ENCODE results near the gene MYRFL.

Gene MYRFL

GRCh38 chr12:69901221-69901905 lies 76.3 kb downstream of the MYRFL start:
- DNase-seq (ENCODE audit: low read depth), result no peak
- no peak overlapping the region for H3K4me3 ChIP-seq (ENCODE audit: low read depth, low read length)
- no peak for TF ChIP-seq CTCF (IDR thresholded peaks at IDR 0.05; ENCODE audit: low read depth, low read length, missing control alignments)

- no peak for DNase-seq (ENCODE audit: low read depth)
- no peak overlapping the region for H3K4me3 ChIP-seq (ENCODE audit: low read depth, low read length)
- TF ChIP-seq CTCF (IDR thresholded peaks at IDR 0.05; ENCODE audit: low read depth, low read length, missing control alignments), result no peak
Observed at GRCh38 chr12:69903548-69903947, 78.5 kb downstream of the MYRFL start.

- no peak for TF ChIP-seq CTCF (IDR thresholded peaks at IDR 0.05; ENCODE audit: low read depth, low read length, missing control alignments)
- no peak overlapping the region for H3K4me3 ChIP-seq (ENCODE audit: low read depth, low read length)
Observed at GRCh38 chr12:69904777-69905176, 79.8 kb downstream of the MYRFL start.

GRCh38 chr12:69905801-69906200 lies 80.8 kb downstream of the MYRFL start:
- H3K4me3 ChIP-seq (ENCODE audit: low read depth, low read length), result no peak overlapping the region
- DNase-seq (ENCODE audit: low read depth), result no peak
- no peak for TF ChIP-seq CTCF (IDR thresholded peaks at IDR 0.05; ENCODE audit: low read depth, low read length, missing control alignments)

More at GRCh38 chr12:69904777-69905176, 79.8 kb downstream of the MYRFL start:
- DNase-seq (ENCODE audit: low read depth), result no peak

- H3K4me3 ChIP-seq (ENCODE audit: low read depth, low read length), result no peak overlapping the region
- peak; percentile 73 for DNase-seq (ENCODE audit: low read depth)
- no peak for TF ChIP-seq CTCF (IDR thresholded peaks at IDR 0.05; ENCODE audit: low read depth, low read length, missing control alignments)
Observed at GRCh38 chr12:69906411-69907216, 81.6 kb downstream of the MYRFL start.

GRCh38 chr12:69908203-69908602 lies 83.2 kb downstream of the MYRFL start:
- DNase-seq (ENCODE audit: low read depth), result no peak
- H3K4me3 ChIP-seq (ENCODE audit: low read depth, low read length), result no peak overlapping the region
- TF ChIP-seq CTCF (IDR thresholded peaks at IDR 0.05; ENCODE audit: low read depth, low read length, missing control alignments), result no peak
